ENCODE results near the gene ZNF30.
"Not testable (repeated sequence)": the region's sequence is repeated elsewhere in the genome, so short reads cannot be mapped to it uniquely, and the experiment has no call there.

The ZNF30 gene

DNA sequence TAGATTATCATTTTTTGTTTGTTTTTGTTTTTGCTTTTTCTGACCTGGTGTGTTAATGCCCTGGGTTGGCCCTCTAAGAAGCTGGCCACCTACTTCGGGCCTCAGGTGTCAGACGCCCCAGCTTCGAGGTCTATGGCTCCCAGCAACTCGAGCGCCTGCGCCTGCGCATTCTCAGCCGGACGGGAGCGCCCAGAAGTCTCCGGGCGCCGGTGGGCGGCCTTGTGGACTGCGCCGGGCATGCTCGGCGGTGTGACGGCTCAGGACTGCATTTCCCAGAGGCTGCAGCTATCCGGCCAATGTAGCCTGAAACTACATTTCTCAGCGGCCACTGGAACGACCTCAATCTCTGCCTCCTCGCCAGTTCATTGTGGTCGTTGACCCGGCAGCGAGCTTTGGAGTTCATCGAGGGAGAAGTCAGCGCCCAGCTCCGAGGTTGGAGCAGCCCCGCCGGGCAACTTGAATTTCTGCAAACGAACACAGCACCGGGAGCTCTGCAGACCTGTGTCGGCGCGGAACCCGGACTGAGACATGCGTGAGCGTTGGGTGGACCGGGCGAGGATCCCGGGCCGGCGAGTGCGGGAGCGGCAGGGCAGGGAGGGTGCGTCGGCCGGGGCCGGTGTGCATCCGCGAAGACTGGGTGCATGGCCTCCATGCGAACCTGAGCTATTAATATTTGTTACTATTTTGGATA lies at the start of gene ZNF30:
TSS of gene ZNF30 (plus strand) at position 219 of the 691 bp plus-strand sequence. CDS start 3,045 bp downstream, outside the sequence.
- peak; percentile 68 for DNase-seq (ENCODE audit: low read depth, low spot score)

GRCh38 chr19:34879563-34879962 lies 47.1 kb upstream of the ZNF30 start:
- no peak for DNase-seq (ENCODE audit: low read depth, low spot score)

- no peak for DNase-seq (ENCODE audit: low read depth, low spot score)
Observed at GRCh38 chr19:34880034-34880433, 46.7 kb upstream of the ZNF30 start.

DNA sequence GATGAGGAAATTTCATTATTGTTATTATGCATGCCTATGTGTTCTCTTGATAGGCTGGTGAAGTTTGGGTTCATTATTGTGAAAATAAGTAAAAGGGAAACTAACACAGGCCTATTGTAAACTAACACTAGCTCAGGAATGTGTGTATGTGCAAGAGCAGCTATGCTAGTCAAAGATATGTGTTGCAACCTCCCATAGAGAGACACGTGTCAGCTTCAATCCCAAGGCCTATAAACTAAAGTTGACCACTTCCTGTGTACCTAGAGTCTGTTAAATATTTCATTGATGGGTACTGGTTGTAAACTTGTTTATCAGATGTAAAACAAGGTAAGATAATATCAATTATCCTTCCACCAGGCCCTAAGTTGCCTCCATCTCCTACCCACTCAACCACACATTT lies 44.7 kb upstream of the ZNF30 start:
- DNase-seq (ENCODE audit: low read depth, low spot score) = no peak

GRCh38 chr19:34888091-34888490 lies 38.6 kb upstream of the ZNF30 start:
- no peak for DNase-seq (ENCODE audit: low read depth, low spot score)

GRCh38 chr19:34900245-34900644 lies 26.5 kb upstream of the ZNF30 start:
- no peak for DNase-seq (ENCODE audit: low read depth, low spot score)

GRCh38 chr19:34904664-34905527 lies 21.8 kb upstream of the ZNF30 start:
- no peak for DNase-seq (ENCODE audit: low read depth, low spot score)

DNA sequence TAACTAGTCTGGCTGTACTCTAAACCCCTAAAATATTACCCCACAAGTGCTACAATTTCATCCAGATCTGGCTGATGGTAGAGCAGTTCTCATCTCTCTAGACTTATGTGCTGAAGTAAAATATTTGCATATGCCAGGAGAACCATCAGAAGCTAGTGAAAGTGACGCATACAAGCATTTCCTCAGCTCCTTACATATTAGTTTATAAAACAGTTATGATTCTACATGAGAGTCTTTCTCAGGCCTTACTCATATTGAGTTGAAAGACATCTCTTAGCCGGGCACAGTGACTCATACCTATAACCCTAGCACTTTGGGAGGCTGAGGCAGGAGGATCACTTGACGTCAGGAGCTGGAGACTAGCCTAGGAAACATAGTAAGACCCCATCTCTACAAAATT lies 15.9 kb upstream of the ZNF30 start:
- DNase-seq (ENCODE audit: low read depth, low spot score) = no peak

- not testable (repeated sequence) for DNase-seq (ENCODE audit: low read depth, low spot score)
Observed at GRCh38 chr19:34917144-34917543, 9.6 kb upstream of the ZNF30 start.

GRCh38 chr19:34918190-34918589 lies 8.5 kb upstream of the ZNF30 start:
- no peak for DNase-seq (ENCODE audit: low read depth, low spot score)

DNA sequence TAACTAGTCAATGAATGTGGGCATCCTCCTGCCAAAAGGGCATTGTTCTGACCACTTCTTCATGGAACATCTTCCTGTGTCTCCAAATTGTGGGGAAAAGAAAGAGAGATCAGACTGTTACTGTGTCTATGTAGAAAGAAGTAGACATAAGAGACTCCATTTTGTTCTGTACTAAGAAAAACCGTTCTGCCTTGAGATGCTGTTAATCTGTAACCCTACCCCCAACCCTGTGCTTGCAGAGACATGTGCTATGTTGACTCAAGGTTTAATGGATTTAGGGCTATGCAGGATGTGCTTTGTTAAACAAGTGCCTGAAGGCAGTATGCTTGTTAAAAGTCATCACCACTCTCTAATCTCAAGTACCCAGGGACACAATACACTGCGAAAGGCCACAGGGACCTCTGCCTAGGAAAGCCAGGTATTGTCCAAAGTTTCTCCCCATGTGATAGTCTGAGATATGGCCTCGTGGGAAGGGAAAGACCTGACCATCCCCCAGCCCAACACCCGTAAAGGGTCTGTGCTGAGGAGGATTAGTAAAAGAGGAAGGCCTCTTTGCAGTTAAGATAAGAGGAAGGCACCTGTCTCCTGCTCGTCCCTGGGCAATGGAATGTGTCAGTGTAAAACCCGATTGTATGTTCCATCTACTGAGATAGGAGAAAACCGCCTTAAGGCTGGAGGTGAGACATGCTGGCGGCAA lies 6.5 kb upstream of the ZNF30 start:
- not testable (repeated sequence) for DNase-seq (ENCODE audit: low read depth, low spot score)

DNA sequence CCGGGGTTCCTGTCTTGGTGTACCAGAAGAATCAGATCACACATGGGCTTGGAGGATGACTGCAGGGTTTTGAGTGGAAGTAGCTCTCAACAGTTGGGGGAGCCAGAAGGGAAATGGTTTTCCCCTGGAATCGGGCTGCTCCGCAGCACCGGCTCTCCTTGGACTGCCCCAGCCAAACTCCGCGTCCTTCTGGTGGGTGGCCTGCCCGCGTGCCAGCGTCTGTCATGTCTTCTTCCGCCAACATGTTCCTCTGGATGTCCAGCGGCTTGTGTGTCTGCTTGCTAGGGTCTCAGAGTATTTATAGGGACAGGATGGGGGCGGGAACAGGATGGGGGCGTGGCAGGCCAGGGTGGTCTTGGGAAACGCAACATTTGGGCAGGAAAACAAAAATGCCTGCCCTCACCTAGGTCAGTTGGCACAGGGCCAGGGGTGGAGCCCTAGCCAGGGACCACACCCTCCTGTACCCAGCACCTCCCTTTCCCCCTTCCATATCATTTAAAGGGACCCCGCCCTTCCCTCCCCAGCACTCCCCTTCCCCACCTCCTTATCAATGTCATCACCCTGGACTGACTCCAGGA lies 1.3 kb upstream of the ZNF30 start:
- no peak for DNase-seq (ENCODE audit: low read depth, low spot score)

DNA sequence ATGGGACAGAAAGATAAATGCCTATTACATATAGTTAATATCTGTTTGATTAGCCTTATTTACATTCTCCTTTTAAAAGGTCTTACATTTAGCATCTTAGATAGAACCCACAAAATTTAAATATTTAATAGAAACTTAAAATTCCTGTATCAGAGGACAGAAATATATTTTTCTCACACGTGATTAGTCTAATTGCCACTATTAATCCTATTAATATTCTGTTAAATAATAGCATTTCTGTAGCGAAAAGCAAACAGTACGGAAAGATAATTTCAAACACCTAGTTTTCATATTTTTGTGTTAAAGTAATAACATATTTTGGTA lies 380 bp upstream of the ZNF30 start:
- DNase-seq (ENCODE audit: low read depth, low spot score) = no peak

GRCh38 chr19:34932494-34932893 lies 5.8 kb downstream of the ZNF30 start:
- no peak for DNase-seq (ENCODE audit: low read depth, low spot score)

DNA sequence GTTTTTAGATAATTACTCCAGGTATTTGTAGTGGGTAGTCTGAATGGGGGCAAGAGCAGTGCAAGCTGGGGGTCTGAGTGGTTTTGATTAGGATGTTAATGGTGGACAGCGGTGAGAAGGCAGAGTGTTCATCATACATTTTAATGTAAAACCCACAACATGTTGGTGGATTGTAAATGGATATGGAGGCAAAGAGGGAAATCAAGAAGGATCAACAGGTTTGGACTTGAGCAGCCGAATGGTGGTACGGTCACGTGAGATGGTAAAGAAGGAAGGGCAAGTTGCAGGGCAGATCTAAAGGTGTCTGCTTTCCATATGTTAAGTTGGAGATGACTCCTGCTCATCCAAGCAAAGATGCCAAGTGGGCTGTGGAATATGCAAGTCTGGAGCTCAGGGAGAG lies 9.5 kb downstream of the ZNF30 start:
- DNase-seq (ENCODE audit: low read depth, low spot score) = no peak

DNA sequence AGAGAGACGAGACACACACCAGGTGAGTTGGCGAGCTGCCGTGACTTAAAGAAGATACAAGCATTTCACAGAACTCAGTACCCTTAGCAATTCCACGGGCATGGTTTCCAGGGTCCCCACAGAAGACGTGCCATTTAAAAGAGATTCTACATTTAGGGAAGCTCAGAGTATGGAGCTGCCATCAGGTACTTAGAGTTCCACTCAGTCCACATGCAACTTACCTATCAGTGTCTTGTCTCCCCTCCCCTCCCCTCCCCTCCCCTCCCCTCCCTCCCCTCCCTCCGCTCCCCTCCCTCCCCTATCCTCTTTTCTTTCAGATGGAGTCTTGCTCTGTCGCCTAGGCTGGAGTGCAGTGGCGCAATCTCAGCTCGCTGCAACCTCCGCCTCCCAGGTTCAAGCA lies 12.2 kb downstream of the ZNF30 start:
- no peak for DNase-seq (ENCODE audit: low read depth, low spot score)

- no peak for DNase-seq (ENCODE audit: low read depth, low spot score)
Observed at GRCh38 chr19:34943861-34944573, 17.3 kb downstream of the ZNF30 start.

DNA sequence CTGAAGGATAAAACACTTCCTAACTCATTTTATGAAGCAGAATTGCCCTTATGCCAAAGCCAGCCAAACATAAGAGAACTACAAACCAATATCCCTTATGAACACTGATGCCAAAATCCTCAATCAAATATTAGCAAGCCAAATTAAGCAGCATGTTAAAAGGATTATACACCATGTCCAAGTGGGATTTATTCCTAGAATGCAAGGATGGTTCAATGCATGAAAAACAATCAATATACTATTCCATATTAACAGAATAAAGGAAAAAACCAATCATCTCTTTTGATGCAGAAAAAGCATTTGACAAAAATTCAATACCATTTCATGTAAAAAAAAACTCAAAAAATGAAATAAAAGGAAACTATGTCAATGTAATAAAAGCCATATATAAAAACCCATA lies 26.4 kb downstream of the ZNF30 start:
- no peak for DNase-seq (ENCODE audit: low read depth, low spot score)

- DNase-seq (ENCODE audit: low read depth, low spot score) = no peak
Observed at GRCh38 chr19:34957830-34958751, 31.4 kb downstream of the ZNF30 start.

DNA sequence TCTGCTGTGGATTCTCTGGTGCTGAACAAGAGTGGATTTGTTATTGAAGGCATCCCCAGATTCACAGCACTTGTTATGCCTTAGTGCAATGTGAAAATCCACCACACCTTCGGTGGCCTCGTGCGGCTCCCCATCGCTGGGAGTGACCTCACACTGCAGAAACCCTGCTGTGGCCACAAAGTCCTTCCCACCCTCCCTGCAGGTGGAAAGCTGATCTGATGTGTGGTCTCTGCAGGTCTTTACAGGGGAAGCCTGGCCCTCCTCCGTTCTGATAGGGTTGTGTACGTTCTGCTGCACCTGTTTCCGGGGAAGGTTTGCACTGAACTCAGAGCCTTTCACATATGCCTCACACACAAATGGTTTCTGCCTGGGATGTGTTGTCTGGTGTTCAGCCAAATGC lies 32.3 kb downstream of the ZNF30 start:
- no peak for DNase-seq (ENCODE audit: low read depth, low spot score)
